Hepatocyte (in vitro differentiated cells): ENCODE measurements around the gene FIGNL1.

ENCODE experiments used
- CTCF ChIP-seq: fragments of 200-600 bp; sonication (generic); IDR thresholded peaks from 2 replicates; pipeline ENCODE4 v1.5.1; 2016; ENCODE audit warnings: antibody characterized with exemption, mild to moderate bottlenecking; ENCODE audit not compliant: poor library complexity
- EZH2 ChIP-seq: fragments of 200-600 bp; sonication (generic); IDR thresholded peaks from 2 replicates; pipeline ENCODE4 v1.6.1; 2016; ENCODE audit warnings: antibody characterized with exemption, mild to moderate bottlenecking, borderline replicate concordance

GRCh38 chr7:50471970-50472369, 21.8 kb upstream of the FIGNL1 start:
- no peak for TF ChIP-seq CTCF
- TF ChIP-seq EZH2 = no peak
